Fibroblast of skin of left quadriceps (primary cell): ENCODE results near the gene PARD6G.

Source experiments
- DNase-seq, 2 experiments: peaks; one replicate each; pipeline ENCODE4 v3.0.0-alpha.2; 2013; ENCODE audit warnings: low read depth in 2 of 2

PARD6G gene

DNA sequence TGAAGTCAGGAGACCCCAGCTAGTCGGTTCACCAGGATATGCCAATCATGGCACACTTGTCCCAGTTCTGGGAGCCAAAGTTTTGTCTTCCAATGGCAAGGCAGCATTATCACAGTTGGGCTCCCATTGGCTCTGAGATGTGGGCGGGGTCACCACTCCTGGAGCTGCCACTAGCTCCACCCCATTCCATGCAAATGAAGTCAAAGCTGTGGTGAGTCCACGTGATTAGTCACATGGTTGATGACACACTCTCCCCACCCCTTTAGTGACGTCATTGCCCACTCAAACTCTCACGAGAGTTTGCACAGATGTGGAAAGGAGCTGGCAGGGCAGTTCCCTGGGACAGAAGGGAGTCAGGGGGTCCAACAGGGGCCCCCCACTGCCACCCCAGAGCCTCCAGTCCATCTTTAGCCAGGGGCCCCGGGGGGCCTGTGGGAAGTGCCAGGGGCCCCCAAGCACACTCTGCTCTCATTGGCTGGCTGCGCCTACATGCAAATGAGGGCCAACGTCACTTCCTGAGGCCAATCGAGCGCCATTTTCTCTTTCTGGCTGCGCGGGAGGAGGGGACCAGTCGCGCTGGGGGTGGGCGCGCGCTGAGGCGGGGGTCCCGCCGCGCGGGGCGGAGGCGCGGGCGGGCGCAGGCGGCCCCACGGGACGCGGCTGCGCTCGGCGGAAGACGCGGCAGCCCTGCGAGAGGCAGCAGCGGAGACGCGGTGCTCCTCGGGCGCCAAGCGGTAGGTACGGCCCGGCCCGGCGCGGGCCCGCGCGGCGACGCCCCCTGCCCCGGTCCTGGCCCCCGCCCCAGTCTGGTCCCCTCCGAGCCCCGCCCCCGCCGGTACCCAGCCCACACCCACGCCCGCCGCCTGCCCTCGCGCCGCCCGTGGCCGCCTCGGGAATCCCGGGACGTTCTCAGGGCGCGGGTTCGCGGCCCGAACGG lies 138.3 kb downstream of the PARD6G start, which contains the start of gene ADNP2:
TSS of gene ADNP2 (plus strand) at position 524 of the 937 bp plus-strand sequence. CDS start 8,281 bp downstream, outside the sequence.
- peak; percentile 83 to 86 for DNase-seq

DNA sequence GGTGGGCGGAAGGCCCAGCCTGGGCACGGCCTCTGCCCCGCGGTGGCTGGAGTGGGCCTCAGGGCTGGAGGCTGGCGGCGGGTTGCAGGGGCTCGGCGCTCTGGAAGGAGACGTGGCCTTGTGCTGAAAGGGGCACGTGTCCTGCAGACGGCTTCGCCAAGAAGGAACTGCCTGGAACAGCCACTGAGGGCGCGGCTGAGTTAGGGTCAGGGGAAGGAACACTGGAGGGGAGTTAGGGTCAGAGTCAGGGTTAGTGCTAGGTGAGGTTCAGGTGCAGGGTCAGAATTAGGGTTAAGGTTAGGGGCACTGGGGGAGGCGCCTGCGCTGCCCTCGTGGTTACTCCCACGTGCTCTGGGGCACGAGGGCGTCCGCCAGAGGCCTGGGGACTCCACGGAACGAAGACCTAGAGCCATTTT lies 139.2 kb downstream of the PARD6G start:
- no peak for DNase-seq

DNA sequence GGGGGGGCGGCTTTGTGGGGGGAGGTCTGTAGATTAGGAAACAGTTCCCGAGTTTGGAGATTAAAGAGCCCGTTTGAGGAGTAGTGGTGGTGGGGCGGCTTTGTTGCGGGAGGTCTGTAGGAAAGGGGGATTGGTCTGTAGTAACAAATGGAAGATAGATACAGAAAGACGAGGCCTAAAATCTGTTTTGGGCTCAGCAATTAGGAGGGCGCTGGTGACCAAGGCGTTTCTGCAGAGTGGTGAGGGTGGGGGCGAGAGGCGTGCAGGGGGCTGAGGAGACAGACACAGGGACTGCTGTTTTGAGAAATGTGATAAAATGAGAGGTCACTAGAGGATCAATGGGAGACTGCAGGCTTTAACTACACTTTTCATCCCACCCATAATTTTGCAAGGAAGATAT lies 139.9 kb downstream of the PARD6G start:
- no peak for DNase-seq
